GM18519 (cell line): ENCODE data around the gene POM121L12.

ENCODE experiments used
- ATAC-seq: cut with Tn5 transposase; IDR thresholded peaks from one replicate; pipeline ENCODE4 v1.9.1; 2021; ENCODE audit warnings: mild to moderate bottlenecking, moderate library complexity; ENCODE audit not compliant: unreplicated experiment, low FRiP score

POM121L12 gene

DNA sequence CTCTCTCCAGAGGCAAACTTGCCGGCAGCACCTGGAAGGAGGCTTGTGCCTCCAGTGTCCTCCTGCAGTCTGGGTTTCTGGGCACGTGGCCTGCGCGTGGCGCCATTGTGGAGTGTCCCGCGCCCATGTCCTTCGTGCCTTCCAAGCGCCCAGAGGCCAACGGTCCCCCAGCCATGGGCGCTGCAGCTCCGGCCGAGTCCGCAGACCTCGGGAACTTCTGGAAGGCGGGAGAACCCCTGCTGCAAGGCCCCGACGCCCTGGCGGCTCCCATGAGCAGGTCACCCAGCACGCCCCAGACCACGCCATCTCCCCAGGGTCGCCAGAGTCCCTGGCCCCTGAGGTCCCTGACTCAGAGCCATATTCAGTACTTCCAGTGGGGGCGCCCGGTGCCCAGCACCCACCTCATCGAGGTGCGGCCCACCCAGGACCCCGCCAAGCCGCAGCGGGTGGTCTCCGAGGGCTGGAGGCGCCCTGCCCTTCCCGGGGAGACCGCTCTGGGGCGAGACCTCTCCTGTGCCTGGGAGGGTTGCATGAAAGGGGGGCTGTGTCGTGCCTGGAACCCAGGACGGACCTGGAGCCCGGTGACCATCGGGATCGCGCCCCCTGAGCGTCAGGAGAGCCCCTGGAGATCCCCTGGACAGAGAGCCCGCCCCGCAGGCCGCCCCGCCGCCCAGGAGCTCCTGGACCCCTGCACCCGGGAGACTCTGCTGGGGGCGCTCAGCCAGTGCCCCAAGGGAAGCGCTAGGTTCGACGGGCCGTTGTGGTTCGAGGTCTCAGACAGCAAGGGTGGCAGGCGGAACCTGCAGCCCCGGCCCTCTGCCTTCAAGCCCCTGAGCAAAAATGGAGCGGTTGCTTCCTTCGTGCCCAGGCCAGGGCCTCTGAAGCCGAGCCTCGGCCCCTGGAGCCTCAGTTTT lies at the start of gene POM121L12:
Gene POM121L12, plus strand, starts transcription at position 135 of the 914 bp plus-strand sequence. Its CDS starts 39 bp downstream, at position 174.
- no peak for ATAC-seq

DNA sequence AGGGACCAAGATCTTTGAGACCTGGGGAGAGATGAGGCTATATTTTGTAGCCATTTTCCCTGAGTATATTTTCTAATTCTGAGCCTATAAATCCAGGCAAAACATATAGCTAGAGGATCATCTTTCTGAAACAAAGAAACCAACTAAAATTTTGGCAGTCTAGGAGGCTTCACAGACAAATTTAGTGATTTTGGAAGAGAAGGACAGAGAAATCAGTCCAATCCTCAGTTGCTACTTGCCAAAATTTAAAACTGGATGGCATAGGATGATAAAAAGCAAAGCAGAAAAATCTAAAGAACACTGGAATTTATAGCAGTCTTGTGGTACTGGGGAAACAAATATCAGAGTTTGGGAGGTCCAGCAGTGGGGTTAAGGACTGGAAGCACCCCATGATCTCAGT lies 43.4 kb upstream of the POM121L12 start:
- no peak for ATAC-seq

DNA sequence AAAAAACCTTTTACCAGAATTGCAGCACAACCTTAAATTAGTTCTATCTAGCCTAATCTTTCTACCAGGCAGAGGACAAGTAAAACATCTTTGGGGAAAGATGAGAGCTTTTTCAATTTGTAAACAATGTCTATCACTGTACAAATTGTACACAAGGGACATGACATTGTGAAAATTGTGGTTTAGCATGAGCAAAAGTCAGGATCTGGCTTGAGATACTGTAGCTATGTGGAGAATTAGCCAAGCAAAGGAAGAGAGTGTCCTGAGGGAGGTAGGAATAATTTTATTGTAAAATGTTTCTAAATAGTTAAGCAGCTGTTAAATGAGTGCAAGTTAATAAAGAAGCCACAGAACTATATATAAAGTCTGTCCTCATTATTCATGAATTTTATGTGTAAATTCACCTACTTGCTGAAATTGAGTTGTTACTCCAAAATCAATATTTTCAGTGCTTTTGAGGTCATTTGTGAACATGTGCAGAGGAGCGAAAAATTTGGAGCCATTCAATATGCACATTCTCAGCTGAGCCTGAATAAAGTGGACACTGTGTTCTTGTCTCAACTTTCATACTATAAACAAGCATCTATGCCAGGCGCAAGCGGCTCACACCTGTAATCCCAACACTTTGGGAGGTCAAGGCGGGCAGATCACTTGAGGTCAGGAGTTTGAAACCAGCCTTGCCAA lies 42.8 kb upstream of the POM121L12 start:
- ATAC-seq, result no peak

DNA sequence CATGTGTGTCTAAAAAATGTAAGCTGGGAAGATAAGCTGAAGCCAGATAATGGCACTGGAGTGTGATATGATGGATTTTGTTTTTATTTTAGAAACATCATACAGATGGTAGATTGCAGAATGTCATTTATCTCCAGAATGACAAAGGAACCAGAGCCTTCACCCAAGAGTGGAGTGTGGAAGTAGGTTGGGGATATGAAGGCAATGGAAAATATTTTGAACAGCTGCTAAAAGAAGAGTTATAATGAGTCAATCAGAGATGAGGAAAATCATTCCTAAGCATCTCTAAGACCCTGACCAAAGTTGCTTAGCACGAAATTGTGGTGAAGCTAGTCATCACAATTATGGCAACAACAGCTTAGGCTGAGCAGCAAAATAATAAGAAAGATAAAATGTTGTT lies 39.8 kb upstream of the POM121L12 start:
- no peak for ATAC-seq

DNA sequence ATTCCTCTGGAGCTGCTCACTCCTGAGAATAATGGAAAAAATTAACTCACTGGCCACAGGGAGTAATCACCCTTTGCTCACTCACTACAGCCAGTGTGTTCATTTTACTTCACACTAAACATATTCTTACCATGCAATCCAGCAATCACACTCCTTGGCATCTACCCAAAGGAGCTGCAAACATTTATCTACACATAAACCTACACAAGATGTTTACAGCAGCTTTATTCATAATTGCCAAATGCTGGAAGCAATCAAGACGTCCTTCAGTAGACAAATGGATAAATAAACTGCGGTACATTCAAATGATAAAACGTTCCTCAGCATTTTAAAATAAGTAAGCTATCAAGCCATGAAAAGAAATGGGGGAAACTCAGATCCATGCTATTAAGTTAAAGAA lies 34.2 kb upstream of the POM121L12 start:
- no peak for ATAC-seq

DNA sequence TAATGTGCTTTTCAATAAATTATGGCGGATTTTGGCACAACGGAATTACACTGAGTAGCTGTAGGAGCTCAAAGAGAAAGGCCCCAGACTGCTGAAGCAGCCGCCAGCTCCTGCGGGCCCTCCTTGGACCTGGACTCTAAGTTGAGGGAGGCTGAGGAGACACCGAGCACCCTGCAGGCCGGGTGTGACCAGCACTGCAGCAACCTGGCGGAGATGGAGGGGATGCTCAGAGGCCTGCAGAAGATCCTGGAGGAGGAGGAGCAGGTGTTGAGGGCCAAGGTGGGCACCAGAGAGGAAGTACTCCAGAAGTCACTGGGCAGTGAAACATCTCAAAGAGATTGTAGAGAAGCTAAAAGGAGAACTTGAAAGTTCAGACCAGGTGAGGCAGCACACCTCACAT lies 33.0 kb upstream of the POM121L12 start:
- ATAC-seq, result no peak

DNA sequence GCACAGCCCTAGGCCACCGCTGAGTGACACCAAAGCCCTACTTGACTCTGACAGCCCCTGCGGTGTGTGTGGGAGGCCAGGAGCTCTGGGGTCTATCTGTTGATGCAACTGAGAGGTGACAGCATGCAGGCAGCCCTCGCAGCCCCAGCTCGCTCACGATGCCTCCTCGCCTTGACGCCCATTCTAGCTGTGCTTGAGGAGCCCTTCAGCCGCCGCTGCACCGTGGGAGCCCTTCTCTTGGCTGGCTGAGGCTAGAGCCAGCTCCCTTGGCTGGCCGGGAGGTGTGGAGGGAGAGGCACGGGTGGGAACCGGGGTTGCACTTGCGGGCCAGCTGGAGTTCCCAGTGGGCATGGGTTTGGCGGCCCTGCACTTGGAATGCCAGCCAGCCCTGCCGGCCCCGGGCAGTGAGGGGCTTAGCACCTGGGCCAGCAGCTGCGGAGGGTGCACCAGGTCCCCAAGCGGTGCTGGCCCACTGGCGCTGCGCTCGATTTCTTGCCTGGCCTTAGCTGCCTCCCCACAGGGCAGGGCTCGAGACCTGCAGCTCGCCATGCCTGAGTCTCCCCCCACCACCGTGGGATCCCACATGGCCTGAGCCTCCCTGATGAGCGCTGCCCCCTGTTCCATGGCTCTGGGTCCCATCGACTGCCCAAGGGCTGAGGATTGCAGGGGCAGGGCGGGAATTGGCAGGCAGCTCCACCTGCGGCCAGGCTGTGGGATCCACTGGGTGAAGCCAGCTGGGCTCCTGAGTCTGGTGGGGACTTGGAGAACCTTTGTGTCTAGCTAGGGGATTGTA lies 31.6 kb upstream of the POM121L12 start:
- no peak for ATAC-seq

DNA sequence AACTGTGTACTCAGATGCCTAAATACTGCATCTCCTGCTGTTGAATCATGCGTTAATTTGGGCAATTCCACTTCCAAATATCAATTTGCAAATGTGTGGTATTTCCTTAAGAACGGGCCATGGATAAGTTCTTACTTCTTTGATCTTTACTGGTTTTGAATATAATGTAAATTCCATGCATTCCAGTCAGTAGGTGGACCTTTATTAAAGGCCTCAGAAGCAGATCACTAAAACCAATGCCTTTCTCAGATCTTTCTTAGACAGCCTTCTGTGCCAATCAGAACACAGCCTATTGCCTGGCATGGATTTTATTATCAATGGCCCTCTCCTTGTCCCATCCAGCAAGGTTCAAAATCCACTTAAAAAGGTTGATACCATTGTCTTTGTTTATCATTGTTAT lies 21.5 kb upstream of the POM121L12 start:
- ATAC-seq, result no peak

DNA sequence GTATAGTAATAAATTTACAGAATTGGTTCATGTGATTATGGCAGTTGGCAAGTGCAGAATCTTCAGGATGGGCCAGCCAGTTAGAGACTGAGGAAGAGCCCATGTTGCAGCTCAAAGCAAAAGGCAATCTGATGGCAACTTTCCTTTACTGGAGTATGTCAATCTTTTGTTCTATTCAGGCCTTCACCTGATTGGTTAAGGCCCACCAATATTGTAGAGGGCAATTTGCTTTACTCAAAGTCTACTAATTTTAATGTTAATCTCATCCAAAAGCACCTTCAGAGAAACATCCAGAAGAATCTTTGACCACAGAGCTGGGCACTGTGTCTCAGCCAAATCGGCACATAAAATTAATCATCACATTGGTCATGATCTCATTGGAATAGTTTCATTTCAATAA lies 20.0 kb upstream of the POM121L12 start:
- ATAC-seq, result no peak

DNA sequence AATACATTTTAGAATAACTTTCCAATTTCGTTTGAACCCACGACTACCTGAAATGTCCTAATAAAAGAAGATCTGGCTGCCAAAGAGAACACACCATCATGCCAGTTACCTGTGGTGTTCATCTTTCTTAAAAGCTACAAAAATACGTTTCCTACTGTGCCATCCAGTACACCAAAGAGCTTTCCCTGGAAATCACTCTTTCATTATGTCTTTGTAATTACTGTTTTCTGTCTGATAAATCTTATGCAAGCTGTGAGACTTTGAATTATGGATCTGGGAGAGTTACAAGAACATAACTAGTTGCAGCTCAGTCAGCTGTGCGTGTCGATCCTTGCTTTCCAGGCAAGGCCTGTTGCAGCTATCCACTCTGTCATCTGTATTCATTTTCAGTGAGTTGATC lies 12.5 kb upstream of the POM121L12 start:
- no peak for ATAC-seq

DNA sequence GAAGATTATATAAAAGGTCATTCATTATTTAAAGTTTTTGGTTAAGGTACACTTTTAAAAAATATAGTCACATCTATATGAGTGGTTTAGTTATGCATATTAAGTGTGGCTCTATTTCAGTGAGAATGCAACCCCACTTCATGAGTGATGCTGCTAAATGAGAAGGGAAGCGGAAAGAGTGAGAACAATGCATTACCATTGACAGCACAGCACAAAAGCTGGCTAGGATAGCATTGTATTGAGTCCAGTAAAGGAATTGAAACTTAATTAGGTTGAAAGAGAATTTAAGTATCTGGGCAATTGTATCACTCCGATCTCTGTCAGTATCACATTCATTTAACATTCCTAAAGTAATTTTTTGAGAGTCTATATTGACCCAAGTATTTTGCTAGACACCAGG lies 13.2 kb downstream of the POM121L12 start:
- ATAC-seq, result no peak

DNA sequence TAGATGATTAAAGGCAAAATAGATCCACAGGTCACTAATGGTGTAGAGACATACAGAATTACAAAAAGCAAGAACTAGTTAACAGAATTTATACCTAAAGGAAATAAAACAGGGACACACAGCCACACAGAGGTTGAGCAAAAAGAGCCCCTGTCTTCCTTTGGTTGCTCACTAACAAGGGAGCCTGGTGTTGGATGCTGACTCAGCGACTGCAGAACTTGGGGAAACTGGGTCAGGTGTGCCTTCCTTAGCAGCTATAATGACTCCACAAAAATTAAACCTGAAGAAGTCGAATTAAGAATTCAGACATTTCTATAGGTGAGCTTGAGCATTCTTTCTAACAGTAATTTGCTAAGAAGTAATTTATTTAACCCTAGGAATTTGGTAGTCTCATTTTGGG lies 15.0 kb downstream of the POM121L12 start:
- no peak for ATAC-seq

DNA sequence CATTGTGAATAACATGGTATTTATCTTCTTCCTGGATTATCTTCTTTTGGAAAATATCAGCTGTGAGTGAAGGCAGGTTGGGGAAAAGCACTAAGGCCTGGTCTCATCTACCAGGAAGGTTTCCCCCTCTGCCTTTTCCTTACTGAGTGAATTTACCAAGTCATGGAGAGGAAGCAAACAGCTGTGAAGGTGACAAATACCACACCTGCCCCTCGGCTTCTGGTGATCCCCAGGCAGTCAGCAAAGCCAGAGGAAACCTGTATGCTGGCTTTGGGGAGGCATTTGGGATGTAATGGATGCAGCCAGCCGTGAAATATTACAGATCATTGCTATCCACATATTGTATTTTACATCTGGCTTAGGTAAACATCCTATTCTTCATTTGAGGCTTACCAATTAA lies 24.2 kb downstream of the POM121L12 start:
- ATAC-seq, result no peak

DNA sequence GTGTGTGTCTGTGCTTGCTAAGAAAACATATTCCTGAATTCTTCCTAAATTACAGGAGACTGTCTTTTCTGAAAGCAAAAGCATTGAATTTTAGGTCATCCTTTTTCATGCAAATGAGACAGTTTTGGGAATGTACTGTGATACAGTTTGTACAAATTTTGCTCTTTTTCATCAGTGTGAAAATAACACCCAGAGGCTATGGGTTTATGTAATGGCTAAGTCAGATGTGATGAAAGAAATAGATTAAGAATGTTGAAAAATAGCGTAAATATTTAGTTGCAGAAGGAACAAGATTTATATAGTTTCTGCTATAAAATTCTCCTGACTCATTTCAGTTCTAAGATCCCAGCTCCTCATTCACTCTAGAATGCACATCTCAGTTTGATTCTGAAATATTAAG lies 24.6 kb downstream of the POM121L12 start:
- no peak for ATAC-seq

DNA sequence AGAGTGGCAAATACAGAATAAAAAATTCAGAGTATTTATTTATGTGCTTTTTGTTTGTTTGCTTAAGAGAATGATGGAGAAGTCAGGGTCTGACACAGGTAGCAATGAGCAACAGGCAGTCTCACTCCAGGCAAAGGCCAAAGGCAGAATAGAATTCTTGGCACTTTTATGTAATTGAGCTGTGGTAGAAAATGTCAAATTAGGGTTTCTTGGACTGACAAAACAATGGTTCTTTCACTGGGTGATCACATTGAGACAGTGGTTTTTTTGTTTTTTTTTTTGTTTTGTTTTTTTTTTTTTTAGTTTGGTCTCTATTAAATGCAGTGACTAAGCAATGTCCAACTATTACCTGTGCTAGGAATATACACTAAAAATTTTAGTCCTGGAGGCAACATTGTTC lies 27.4 kb downstream of the POM121L12 start:
- ATAC-seq, result no peak

DNA sequence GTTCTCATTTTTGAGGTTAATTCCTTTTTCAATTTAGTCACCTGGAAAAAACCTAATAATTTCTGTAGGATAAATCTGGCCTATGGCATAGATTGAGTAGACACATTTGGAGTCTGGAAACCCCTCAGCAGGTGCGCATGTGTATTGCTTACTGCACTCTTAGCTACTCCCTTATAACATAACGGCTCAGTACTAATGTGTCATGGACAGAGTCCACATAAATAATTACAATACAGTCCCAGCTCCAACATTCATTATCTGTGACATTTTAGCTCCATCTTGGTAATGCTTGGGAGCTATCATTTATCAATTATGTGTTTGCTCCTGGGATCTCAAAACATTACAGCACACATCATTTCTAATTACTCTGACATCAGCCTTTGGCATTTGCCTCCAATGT lies 33.2 kb downstream of the POM121L12 start:
- ATAC-seq, result no peak

DNA sequence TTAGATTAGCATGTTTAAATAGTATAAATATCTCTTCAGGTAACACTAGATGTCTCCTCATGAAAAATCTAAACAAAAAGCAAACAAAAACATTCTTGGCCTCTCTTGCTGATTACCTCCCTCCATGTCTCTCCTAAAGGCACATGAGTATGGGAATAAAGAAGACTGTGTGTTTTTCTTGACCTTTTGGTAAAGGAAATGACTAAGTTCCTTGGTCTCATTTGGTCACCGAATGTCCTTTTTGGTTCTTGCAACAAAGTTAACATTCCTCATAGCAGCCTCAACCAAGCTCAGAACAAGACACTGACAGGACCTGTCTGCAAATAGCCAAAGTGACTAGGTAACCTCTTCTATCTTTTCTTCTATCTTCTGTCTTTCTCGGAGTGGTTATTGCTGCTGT lies 35.5 kb downstream of the POM121L12 start:
- no peak for ATAC-seq
